Stimulated activated CD8-positive, alpha-beta memory T cell treated with anti-CD3 and anti-CD28 coated beads, Interleukin-12 subunit alpha, Interleukin-12 subunit beta, amount 100 ng/mL, for 24 hours (primary cell): ENCODE data around the gene GPR107.

Source experiments
- DNase-seq: peaks from one replicate; pipeline ENCODE4 v3.0.0-alpha.2; 2020; ENCODE audit errors: extremely low read depth

Gene GPR107

GRCh38 chr9:130027533-130028365, 26.0 kb upstream of the GPR107 start:
- no peak for DNase-seq

GRCh38 chr9:130028493-130029222, 25.0 kb upstream of the GPR107 start:
- DNase-seq = no peak

GRCh38 chr9:130029223-130029973, 24.3 kb upstream of the GPR107 start:
- DNase-seq = no peak

- DNase-seq = no peak
These were observed 23.0 kb upstream of the GPR107 start for GRCh38 chr9:130030651-130031127.

GRCh38 chr9:130034570-130034969, 19.1 kb upstream of the GPR107 start:
- DNase-seq = no peak

- no peak for DNase-seq
These were observed 17.6 kb upstream of the GPR107 start for GRCh38 chr9:130036099-130036498.

- no peak for DNase-seq
These were observed 14.1 kb upstream of the GPR107 start for GRCh38 chr9:130039528-130040147.

GRCh38 chr9:130040984-130041647, 12.6 kb upstream of the GPR107 start:
- no peak for DNase-seq

GRCh38 chr9:130041648-130042405, 11.9 kb upstream of the GPR107 start:
- DNase-seq = no peak

GRCh38 chr9:130042406-130042884, 11.3 kb upstream of the GPR107 start:
- no peak for DNase-seq

GRCh38 chr9:130042885-130043653, 10.6 kb upstream of the GPR107 start, which contains the start of gene FNBP1:
Gene FNBP1 (minus strand): TSS chr9:130043189. CDS start chr9:130042975, 214 bp downstream.
- peak; percentile 58 for DNase-seq

GRCh38 chr9:130043654-130044623, 9.8 kb upstream of the GPR107 start:
- DNase-seq = no peak

GRCh38 chr9:130045725-130046450, 7.8 kb upstream of the GPR107 start:
- no peak for DNase-seq

- DNase-seq = no peak
These were observed 4.1 kb upstream of the GPR107 start for GRCh38 chr9:130049431-130050210.

- no peak for DNase-seq
These were observed 3.2 kb upstream of the GPR107 start for GRCh38 chr9:130050462-130050861.

- DNase-seq = no peak
These were observed 1.9 kb upstream of the GPR107 start for GRCh38 chr9:130051855-130052254.

- DNase-seq = no peak
These were observed 600 bp upstream of the GPR107 start for GRCh38 chr9:130053109-130053503.
